ENCODE data around the gene SOX10.

The SOX10 gene

DNA sequence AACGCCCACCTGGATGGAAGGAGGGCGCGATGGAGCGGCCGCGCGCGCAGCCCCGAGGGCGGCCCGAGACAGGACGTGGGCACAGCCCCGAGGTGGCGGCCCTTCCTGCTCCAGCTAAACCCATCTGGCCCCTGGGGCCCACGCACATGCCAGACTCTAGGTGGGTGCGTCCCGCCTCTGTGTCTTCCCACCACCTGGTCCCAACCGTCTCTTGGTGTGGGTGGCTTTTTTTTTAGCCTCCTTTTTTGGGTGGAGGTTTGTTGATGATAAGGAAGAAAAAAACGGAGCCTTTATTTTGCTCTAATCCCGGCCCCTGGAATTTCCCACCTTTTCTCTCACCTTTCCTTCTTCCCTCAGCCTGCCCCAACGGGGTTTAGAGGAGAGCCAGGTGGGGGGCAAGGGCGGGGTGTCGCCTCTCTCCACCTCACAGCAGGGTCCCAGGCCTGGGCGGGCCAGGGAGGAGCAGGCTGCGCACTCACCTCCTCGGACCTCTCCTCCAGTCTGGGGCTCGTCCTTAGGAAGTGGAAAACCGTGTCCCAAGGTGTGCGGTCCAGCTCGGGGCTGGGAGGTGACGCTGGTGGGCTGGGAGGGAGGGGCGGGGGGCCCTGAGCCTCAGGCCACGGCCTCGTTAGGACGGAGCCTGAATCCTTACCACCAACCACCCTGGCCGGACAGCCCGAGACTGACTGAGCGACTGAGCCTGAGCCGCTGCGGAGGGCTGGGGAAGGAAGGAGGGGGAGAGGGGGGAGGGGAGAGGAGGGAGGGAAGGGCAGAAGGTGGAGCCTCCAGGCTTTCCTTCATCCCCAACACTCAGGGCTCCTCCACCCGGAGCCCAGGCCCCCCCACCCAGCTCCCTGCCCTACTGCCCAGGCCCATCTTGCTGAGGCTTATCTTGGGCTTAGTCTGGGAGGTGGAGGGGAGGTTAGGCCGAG, at the start of gene SOX10:
SOX10 (minus strand) TSS at position 696 of the 932 bp plus-strand sequence. CDS start 771 bp downstream, outside the sequence.
- DNase-seq, result no peak

DNA sequence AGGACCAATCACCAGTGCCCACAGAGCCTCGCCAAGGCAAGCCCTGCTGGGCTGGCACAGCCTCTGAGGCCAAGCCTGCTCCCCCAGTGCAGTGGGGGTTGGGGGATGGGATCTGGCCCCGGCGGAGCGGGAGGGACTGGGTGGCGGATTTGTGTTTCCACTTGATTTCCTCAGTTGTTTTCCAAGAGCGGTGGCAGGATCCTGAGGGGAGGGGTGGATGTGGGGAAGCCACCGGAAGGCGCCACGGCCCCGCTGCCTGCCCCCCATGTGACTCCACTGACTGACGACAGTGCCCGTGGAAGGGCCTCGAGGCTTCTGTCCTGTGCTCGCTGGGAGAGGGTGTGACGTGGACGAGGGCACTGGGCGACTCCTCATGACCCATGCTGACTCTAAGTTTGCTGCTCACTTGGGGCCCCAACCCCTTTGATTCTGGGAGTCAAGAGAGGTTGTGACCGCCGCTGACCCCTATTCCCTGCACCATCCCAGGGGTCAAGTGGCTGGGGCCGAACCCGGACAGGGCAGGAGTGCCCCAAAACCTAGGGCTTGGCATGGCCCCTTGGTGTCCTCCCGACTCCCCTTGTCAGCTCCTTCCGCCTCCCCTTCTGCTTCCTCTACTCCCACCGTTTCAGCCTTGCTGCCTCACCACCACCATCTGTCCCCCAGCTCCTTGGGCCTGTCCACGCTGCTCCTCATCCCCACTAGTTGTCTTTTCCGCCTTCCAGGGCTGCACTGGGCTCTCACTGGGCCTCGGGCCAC, 49.3 kb upstream of the SOX10 start:
- no peak for DNase-seq

DNA sequence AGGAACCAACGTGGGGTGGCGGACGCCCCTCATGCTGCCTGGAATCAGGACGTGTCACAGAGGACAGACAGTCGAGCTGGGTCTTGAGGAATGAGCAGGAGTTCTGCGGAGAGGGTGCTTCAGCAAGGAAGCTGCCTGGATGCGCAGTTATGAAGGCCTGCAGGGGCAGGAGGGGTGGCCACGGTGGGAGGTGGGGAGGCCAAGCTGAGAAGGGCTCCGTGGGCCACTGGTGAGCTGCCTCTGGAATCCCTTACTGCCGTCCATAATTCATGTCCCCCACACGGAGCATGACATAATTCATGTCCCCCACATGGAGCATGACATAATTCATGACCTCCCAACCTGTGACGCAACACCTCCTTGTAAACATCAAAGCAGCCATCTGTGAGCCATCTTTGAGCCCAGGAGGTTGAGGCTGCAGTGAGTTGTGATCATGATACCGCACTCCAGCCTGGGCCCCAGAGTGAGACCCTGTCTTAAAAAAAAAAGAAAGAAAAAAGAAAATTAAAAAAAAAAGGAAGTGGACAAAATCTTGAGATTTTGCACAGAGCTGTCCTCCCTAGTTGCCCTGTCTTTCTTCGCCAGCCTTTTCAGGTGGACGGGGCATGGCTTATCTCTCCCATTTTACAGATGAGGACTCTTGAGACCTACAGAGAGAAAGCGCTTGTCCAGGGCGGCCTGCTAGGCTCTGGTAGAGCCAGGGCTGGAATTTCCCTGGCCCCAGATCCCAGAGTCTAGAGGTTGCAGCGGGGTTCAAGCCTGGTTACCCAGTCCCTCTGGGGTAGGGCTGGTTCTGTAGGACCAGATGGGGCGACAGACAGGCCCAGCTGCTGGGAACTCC, 48.5 kb upstream of the SOX10 start:
- DNase-seq, result no peak

DNA sequence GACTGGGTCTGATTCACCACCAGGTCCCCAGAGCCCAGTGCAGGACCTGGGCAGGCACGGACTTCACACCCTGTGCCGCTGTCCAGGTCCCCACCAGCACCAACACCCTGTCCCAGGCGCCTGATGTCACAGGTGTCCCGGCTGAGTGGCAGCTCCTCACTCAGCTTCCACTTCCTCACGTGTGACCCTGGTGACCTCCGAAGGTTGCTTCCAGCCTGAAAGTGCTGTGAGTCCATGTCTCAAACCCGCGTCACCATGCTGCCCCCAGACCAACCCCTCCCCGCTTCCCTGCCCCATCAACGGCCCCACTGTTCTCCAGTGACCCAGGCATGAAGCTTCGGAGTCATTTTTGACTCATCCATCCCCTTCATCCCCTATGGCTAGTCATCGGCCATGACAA, 47.1 kb upstream of the SOX10 start:
- no peak for DNase-seq

DNA sequence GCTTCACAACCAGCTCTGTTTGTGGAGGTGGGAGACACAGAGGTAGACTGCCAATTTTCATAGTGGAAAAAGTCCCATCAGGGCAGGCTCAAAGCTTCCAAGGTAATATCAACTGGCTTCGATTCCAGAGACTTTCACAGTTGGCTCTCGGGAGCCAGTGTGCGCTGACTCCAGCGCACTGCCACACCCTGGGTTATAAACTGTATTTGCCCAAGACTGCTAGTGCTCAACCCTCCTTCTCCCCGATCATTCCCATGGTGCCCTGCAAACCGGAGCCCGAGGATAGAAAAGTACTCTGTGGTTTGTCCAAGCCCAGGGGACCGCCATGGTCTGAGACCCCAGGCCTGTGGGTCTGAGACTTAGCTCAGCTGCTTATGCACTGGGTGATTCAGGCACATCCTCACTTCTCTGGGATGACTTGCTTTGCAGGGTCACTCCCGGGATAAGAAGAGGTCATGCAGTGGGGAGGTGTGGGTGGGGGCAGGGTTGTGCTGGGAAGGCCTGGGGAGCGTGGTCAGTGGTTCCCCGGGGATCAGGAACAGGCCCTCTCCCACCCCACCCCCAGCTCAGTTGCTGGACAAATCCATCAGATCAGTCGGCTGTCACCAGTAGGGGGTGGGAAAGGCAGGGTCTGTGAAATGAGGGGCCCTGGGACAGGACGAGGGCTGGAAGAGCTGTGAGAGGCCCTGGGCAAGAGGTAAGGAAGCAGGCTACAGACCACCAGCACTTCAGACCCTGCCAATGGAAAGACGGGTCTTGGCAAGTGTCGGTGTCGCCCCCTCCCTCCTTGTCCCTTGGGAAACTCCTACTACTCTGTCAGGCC, 46.2 kb upstream of the SOX10 start:
- no peak for DNase-seq

GRCh38 chr22:38029901-38030300, 45.5 kb upstream of the SOX10 start:
- DNase-seq, result no peak

DNA sequence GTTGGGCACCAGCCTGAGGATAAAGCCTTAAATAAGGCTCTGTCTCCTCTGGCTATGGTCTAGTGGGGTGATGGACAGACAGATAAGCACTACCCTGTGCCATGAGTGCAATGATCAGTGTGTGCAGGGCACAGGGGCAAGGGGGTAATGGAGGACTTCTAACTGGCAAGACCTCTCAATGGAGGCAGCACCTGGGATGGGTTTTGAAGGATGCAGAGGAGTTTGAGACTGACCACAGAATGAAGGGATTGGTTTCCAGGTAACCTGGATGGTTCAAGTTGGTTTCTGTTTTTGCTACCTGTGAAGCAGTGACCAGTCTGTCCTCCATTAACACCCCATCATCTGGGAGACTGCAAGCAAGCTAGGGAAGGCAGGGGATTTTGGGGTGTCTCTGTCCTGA, 45.0 kb upstream of the SOX10 start:
- DNase-seq, result no peak

DNA sequence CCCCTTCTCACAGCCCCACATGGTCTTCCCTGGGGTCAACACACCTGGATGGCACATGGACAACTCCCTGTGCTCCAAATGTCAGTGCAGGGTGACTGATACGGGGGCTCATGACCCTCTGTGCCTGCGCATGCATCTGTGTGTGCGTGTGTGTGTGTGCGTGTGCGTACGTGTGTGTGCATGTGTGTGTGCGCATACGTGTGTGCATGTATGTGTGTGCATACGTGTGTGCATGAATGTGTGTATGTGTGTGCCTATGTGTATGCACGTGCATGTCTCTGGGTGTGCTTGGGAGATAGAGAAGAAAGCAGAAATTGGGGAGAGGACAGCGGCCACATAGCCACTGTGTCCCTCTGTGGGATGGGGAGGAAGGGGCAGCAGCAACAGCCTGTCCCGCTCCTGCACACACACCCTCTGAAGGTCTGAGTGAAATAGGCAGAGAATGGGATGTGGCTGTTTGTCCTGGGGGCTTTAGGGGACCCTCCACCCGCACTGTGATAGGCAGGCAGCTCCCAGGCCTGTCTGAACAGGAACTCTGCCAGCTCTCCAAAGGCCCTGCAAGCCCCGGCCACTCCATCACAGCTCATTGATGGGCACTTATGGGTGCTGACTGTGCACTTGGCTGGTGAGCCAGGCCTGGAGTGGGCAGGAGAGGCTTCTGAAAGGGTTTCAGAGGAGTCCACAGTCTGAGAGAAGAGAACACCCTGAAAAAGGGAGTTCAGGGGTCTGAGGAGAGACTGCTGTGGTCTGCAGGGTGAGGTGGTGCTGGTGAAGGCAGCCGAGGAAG, 44.2 kb upstream of the SOX10 start:
- DNase-seq, result no peak

GRCh38 chr22:38027487-38027886, 43.1 kb upstream of the SOX10 start:
- DNase-seq, result no peak

DNA sequence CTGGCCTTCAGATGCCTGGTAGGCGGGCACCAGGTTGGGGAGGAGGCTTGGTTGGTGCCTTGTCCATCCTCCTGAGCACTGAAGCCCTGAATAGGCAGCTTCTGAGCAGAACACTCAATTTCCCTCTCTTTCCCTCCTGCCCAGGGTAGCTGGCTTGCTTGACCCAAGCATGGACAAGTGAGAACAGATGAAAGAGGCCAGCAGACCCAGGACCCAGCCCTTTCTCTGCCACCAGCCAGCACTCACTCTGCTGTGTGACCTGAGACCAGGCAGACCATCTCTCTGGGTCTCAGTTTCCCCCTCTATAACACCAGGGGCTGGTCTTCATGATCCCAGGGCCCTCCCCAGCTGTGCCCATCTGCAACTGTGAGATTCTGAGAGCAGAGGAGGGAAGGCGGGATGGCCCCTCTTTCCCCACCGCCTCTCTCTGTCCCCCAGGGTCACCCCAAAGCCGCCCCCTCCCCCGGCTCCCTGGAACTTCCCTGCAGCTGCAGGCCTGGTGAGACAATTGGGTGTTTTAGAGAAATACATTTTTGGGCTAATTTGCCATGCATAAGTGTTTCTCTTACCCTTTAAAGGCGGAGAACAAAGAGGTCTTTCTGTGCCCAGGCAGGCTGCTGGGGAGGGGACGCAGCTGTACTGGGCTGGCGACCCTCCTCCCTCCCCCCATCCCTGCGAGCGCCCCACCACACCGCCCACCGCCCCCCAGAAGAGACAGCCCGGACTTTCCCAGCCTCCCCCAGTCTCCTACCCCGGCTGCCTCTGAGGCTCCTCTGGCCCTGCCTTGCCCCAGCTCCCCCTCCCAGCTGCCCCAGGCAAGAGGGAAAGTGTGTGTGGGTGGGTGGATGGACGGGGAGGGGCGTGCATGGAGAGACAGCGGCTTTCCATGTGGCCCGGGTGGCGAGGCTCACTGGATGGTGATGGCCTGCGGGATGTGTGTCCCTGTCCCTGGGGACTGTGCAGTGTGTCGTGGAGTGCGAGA, 42.1 kb upstream of the SOX10 start:
- no peak for DNase-seq

DNA sequence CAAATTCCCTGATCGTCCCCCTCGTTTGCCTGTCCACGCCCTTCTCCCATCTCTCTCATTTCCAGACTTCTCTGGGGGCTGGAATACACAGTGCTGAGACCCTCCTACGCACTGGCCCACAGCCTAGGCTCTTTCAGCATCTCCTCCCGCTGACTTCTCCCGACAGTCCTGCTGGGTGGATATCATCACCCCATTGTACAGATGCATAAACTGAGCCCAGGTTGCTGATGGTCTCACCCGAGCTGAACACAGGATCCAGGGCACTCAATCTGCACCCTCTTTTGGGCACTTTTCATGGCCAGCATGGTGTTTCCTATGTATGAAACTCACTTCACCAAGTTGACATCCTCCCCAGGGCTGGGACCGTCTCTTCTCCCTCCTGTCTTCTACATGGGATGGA, 41.2 kb upstream of the SOX10 start:
- no peak for DNase-seq

DNA sequence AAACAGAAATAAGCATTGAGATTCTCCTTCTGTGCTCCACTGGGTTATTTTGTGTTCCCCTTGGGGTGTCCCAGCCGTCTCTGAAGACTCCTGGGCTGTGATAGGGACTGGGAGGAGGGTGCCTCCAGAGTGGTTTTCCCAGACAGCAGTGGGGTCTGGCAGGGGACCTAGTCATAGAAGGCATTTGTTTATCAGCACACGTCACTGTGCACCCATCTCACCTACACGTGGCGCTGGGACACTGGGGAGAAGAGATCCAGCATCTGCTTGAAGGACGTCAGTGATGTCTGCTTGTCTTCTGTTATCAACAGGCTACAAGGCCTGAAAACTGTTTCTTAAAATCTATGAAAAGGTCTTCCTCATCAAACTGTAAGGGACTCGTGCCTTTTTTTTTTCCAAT, 38.7 kb upstream of the SOX10 start:
- DNase-seq, result no peak

DNA sequence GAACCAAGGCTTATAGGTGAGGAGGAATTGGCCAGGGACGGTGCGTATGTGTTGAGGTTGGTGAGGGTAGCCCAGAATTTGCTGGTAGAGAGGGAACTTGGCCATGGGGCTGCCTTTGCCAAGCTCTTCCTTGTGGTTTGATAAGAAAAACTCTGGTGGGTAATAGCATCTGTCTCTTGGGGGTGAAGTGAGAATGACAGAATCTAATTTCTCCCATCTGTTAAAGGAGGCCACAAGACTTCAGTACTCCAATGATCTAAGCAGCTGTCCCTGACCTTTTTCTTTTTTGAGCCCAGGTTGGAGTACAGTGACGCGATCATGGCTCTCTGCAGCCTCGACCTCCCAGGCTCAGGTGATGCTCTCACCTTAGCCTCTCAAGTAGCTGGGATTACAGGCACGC, 36.9 kb upstream of the SOX10 start:
- no peak for DNase-seq

DNA sequence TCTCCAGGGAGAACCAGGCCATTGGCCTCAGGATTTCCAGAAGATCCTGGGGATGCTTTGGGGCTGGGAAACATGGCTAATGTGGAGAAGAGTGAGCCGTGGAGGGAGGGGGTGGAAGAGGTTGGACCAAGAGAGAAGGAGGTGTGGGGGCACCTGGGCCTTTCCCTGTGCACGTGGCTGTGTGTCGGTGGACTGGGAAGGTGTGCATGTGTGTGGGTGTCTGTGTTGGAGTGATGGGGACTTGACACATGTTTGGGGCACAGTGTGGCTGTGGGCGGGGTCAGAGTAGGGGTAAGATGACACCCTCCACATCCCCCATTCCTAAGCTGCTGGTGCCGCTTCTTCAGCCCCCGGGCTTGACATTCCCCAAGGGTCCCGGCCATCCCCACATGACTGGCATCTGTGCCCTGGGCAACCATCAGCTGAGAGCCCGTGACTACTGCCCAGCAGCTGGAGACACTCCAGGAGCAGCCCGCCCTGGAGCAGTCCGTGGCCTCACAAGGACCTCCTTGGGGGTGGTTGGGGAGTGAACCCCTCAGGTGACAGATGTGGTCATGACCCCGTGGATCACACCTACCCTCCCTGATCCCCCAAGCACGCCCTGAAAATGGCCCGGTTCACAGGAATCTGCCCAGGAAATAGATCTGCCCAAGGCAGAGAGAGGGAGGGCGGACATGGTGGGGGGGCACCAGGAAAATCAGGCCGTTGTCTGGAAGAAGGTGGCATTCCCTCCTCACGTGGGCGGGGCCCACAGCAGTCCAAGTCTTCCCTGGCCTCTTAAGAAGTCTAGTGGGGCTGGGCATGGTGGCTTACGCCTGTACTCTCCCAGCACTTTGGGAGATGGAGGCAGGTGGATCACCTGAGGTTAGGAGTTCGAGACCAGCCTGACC, 34.8 kb upstream of the SOX10 start:
- no peak for DNase-seq

DNA sequence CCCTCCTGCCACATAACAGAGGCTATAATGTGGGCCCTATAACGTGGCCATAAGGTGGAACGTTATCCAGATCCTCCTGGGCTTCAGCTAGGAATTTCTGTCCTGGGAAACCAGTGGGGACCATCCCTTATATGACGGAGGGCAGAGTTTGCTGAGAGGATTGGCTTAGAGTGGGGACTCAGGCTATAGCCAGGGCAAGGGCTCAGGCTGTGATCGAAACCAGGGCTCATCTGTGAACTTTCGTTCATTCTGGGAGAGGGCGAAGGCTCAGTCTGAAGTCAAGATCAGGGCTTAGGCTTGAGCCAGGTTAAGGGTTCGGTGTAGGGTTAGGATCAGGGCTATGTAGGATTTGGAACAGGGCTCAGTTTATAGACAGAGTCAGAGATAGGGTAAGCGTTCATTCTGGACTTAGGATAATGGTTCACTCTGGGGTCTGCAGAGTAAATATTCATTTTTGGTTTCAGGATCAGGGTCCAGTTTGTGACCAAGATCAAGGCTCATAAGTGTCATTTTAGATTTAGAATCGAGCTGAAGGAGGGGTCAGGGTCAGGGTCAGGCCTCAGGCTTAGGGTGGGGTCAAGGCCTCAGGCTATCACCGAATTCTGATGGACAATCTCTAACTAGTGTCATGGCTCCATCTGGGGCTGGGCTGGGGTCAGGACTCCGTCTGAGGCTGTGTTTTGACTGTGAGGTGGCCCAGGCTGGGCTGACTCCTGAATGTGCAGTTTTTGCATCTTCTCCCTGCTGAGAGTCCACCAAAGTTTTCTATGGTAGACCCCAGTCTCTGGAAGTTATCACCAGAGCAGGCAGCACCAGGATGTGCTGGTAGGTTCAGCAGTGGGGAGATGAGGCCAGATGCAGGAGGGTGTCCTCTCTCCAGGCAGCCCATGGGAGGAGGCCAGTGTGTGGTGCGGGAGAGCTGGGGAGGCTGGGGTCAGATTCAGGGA, 33.9 kb upstream of the SOX10 start:
- no peak for DNase-seq

GRCh38 chr22:38017272-38017920, 33.0 kb upstream of the SOX10 start:
- DNase-seq, result no peak

All from NCI-H1417 treated with DMSO at 0.1 percent for 48 hours (cell line).